ENCODE data around the gene TSPYL4. TPM values are rescaled to one million over a fixed set of nuclear protein-coding genes. Genes with fewer than 3 reads are reported as not detected.
"Not testable (repeated sequence)": the region's sequence is repeated elsewhere in the genome, so short reads cannot be mapped to it uniquely, and the experiment has no call there.

Gene TSPYL4
- total RNA-seq, 4 donors from 2014 or later: 5.8 to 9.1 (median 7.2) TPM

DNA sequence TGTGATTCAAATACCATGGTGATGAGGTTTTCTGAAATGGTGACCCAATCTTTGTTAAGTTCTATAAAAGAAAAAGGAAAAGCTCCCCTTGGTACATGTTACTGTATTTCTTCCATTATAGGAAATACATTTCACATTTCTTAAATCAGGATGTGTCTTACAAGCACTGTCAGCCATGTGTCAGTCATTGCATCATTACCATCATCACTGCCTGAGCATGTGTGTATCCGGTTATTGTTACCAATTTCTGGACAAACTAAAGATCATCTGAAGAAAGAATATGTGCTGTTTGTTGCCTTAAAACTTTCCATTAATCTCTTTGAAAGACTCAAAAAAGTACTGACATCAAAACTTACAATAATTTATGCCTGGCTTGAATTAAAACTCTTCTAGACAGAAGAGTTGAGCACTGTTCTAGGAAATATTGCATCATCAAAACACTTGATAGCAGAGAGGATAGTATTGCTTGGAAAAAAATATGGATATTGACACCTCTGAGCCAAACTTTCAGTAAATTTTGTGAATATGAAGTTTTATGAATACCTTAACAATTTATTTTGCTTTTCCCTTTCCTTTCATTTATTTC is 33.0 kb upstream of the TSPYL4 start:
- no peaks in the 10 kb centered on the region for H3K4me1 ChIP-seq
- no peak for DNase-seq
- H3K9me3 ChIP-seq: no peaks in the 10 kb centered on the region
- H3K27me3 ChIP-seq: peaks cover 0 to 5% of the 10 kb centered on the region in 2 donors
- TF ChIP-seq POLR2A (IDR thresholded peaks at IDR 0.05): no peak
- no peak overlapping the region for H3K4me3 ChIP-seq
- no peak overlapping the region for H3K27ac ChIP-seq
- no peaks in the 10 kb centered on the region for H3K36me3 ChIP-seq

DNA sequence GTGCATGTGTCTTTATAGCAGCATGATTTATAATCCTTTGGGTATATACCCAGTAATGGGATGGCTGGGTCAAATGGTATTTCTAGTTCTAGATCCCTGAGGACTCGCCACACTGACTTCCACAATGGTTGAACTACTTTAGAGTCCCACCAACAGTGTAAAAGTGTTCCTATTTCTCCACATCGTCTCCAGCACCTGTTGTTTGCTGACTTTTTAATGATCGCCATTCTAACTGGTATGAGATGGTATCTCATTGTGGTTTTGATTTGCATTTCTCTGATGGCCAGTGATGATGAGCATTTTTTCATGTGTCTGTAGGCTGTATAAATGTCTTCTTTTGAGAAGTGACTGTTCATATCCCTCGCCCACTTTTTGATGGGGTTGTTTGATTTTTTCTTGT is 31.1 kb upstream of the TSPYL4 start:
- DNase-seq, H3K4me3 ChIP-seq, H3K9me3 ChIP-seq, H3K4me1 ChIP-seq, H3K36me3 ChIP-seq, H3K27me3 ChIP-seq, H3K27ac ChIP-seq: not testable (repeated sequence)

DNA sequence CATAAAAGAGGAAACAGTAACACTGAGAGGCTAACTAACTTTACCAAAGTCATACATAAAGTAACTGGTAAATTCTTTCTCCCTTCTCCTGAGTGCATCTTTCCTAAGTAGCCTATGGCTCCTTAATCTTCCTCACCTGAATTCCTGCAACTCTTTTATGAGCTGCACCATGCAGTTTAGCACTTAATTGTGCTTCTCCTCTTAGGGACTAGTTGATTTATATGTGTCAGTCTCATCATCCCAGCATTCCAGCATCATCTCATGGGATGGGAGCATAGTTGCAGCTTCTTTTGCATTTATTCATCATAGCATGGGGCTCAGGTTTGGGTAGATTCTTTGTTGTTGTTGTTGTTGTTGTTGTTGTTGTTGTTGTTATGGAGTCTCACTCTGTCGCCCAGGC is 29.3 kb upstream of the TSPYL4 start:
- no peaks in the 10 kb centered on the region for H3K27me3 ChIP-seq
- no peak overlapping the region for H3K27ac ChIP-seq
- H3K4me3 ChIP-seq: no peak overlapping the region
- H3K36me3 ChIP-seq: peaks cover 0 to 2% (median 0%) of the 10 kb centered on the region in 3 donors
- TF ChIP-seq, protein P1, sequence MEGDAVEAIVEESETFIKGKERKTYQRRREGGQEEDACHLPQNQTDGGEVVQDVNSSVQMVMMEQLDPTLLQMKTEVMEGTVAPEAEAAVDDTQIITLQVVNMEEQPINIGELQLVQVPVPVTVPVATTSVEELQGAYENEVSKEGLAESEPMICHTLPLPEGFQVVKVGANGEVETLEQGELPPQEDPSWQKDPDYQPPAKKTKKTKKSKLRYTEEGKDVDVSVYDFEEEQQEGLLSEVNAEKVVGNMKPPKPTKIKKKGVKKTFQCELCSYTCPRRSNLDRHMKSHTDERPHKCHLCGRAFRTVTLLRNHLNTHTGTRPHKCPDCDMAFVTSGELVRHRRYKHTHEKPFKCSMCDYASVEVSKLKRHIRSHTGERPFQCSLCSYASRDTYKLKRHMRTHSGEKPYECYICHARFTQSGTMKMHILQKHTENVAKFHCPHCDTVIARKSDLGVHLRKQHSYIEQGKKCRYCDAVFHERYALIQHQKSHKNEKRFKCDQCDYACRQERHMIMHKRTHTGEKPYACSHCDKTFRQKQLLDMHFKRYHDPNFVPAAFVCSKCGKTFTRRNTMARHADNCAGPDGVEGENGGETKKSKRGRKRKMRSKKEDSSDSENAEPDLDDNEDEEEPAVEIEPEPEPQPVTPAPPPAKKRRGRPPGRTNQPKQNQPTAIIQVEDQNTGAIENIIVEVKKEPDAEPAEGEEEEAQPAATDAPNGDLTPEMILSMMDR (IDR thresholded peaks at IDR 0.05): no peak
- no peak for TF ChIP-seq POLR2A (IDR thresholded peaks at IDR 0.05)
- H3K4me1 ChIP-seq: peaks cover 0 to 14% (median 0%) of the 10 kb centered on the region in 4 donors
- H3K9me3 ChIP-seq: no peaks in the 10 kb centered on the region
- DNase-seq: no peak

DNA sequence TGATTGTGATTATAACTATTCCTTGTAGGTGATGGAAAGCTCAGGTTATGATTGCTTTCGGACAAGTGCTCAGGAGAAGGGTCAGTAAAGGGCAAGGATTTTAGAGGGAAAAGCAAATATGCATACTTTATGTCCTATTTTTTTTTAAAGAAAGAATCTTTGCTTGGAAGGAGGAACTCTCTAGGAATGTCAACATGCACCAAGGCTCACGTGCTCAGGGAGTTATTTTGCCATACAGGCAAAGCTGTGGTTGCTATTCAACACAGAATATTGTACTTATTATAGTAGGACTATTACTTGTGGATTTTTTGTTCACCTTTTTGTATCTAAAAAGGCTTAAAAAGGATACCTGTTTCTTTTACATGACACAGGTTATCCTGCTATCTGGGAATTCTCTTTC is 28.8 kb upstream of the TSPYL4 start:
- Histone ChIP-seq H3K27ac (no peak overlapping the region), H3K27me3 (no peaks in the 10 kb centered on the region), H3K36me3 (peaks cover 0 to 4% (median 0%) of the 10 kb centered on the region in 3 donors), H3K9me3 (no peaks in the 10 kb centered on the region), H3K4me3 (no peak overlapping the region), H3K4me1 (peaks cover 0 to 19% (median 0%) of the 10 kb centered on the region in 4 donors)
- no peak for DNase-seq
- TF ChIP-seq POLR2A (IDR thresholded peaks at IDR 0.05): no peak
- TF ChIP-seq, protein P1 (IDR thresholded peaks at IDR 0.05): peak in 1 of 6 experiments; percentile 0

DNA sequence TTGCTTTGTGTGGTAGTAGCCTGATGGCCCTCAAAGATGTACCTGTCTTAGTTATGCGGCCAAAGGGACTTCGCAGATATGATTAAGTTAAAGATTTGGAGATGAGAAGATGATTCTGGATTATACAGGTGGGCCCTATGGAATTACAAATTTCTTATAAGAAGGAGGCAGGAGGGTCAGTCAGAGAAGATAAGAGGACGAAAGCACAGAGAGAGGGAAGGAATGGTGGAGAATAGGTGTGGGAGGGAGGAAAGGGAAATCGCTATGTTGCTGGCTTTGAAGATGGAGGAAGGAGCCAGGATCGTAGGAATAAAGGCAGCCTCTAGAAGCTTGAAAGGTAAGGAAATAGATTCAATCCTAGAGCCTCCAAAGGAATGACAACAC is 27.1 kb upstream of the TSPYL4 start:
- Histone ChIP-seq H3K27ac (peak overlapping the region in 1 of 4 donors; percentile 97), H3K9me3 (no peaks in the 10 kb centered on the region), H3K4me1 (peaks cover 0 to 34% (median 8%) of the 10 kb centered on the region in 4 donors), H3K27me3 (no peaks in the 10 kb centered on the region), H3K4me3 (peak overlapping the region in 1 of 4 donors; percentile 80), H3K36me3 (peaks cover 0 to 4% (median 0%) of the 10 kb centered on the region in 3 donors)
- DNase-seq: no peak
- TF ChIP-seq, protein P1 (IDR thresholded peaks at IDR 0.05): no peak
- no peak for TF ChIP-seq POLR2A (IDR thresholded peaks at IDR 0.05)

DNA sequence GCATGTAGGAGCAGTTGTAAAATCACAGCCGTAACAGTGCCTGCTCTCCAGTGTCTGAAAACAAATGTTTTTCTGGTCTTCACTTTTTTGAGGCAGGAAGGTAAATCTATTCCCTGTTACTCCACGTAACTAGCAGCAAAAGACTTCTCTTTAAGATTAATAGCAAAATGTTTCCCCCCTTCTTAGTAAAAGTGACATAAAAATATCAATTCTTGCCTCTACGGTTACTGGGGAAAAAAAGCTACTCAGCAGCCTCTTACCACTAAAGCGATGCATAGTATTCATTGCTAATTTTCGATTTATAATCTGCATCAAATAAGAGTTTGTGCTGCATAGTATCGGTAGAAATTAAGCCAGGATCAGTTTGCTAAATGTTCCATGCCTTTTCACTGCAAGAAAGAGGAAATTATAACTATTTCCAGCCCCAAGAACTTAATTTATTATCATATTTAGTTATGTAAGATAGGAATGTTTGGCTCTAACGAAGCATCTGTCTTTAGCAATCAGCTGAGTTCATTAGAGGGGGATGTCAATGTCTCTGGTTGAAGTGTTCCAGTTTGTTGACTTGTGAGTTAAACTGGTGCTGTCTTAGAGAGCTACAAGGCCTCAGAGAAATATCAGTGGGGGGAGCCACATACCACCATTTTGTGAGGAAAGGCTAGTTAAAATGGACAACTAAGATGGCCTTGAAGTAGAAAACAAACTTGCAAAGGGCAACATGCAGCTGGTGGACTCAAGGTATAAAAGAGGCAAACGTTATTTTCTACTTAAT is 26.5 kb upstream of the TSPYL4 start:
- no peaks in the 10 kb centered on the region for H3K27me3 ChIP-seq
- no peak for DNase-seq
- H3K27ac ChIP-seq: peak overlapping the region; percentile 97 to 99 (median 98)
- peak overlapping the region; percentile 80 to 89 (median 84) for H3K4me3 ChIP-seq
- H3K4me1 ChIP-seq: peaks cover 0 to 35% (median 11%) of the 10 kb centered on the region in 4 donors
- no peaks in the 10 kb centered on the region for H3K9me3 ChIP-seq
- H3K36me3 ChIP-seq: peaks cover 0 to 4% (median 0%) of the 10 kb centered on the region in 3 donors
- no peak for TF ChIP-seq POLR2A (IDR thresholded peaks at IDR 0.05)
- TF ChIP-seq, protein P1 (IDR thresholded peaks at IDR 0.05): no peak

All from Peyer's patch (tissue), 4 donors.